ENCODE data around the gene TRAPPC11.

TRAPPC11 gene

DNA sequence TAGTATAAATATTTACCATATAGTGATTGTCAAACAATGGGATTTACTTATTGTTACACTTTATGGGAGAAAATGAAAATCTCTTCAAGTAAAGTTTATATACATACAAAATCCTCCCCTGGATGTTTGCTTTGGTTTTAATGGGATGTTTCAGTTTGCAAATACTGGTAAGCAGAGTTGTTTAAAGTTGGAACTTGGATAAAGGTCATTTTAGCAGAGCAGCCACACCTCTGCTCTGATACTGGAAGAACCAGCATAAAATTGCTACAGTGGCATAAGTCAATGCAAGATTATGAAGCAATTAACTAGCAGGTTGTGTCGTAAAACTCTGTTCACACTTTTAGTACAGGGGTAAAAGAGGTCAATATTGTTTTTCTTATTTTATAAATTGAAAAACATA is 101.2 kb downstream of the TRAPPC11 start:
- DNase-seq, result no peak
